CD4-positive, alpha-beta T cell treated with Interleukin-4 for 1 hour (primary cell): ENCODE results near the gene PLXNA2.

Experiments used
- DNase-seq, 2 donors: peaks; one replicate each; pipeline ENCODE4 v3.0.0-alpha.2; 2020 to 2022

Gene PLXNA2

GRCh38 chr1:208240662-208241355 is 3.4 kb downstream of the PLXNA2 start:
- no peak for DNase-seq

- no peak for DNase-seq
Measured at GRCh38 chr1:208239473-208240381, 4.5 kb downstream of the PLXNA2 start.

- DNase-seq, result peak in 1 of 2 donors; percentile 28
Measured at GRCh38 chr1:208238710-208239472, 5.3 kb downstream of the PLXNA2 start.

GRCh38 chr1:208237241-208237640 is 6.9 kb downstream of the PLXNA2 start:
- no peak for DNase-seq

- DNase-seq, result peak in 1 of 2 donors; percentile 11
Measured at GRCh38 chr1:208235982-208236761, 8.0 kb downstream of the PLXNA2 start.

GRCh38 chr1:208235356-208235981 is 8.7 kb downstream of the PLXNA2 start:
- DNase-seq, result no peak

- no peak for DNase-seq
Measured at GRCh38 chr1:208234721-208235120, 9.5 kb downstream of the PLXNA2 start.

GRCh38 chr1:208233978-208234377 is 10.2 kb downstream of the PLXNA2 start:
- no peak for DNase-seq

- no peak for DNase-seq
Measured at GRCh38 chr1:208233546-208233945, 10.6 kb downstream of the PLXNA2 start.

GRCh38 chr1:208232662-208233038 is 11.5 kb downstream of the PLXNA2 start:
- DNase-seq, result no peak

GRCh38 chr1:208231881-208232661 is 12.1 kb downstream of the PLXNA2 start:
- no peak for DNase-seq

- DNase-seq, result no peak
Measured at GRCh38 chr1:208230668-208231529, 13.3 kb downstream of the PLXNA2 start.

GRCh38 chr1:208228550-208228949 is 15.6 kb downstream of the PLXNA2 start:
- DNase-seq, result no peak

- DNase-seq, result no peak
Measured at GRCh38 chr1:208228026-208228425, 16.2 kb downstream of the PLXNA2 start.

- no peak for DNase-seq
Measured at GRCh38 chr1:208227366-208227765, 16.8 kb downstream of the PLXNA2 start.

GRCh38 chr1:208225954-208226937 is 17.9 kb downstream of the PLXNA2 start:
- DNase-seq, result no peak

GRCh38 chr1:208224192-208224713 is 19.9 kb downstream of the PLXNA2 start:
- no peak for DNase-seq

GRCh38 chr1:208223136-208223535 is 21.0 kb downstream of the PLXNA2 start:
- no peak for DNase-seq
